Left lung (tissue), 10 donors: ENCODE measurements around the gene RASA1. TPM values are rescaled to one million over a fixed set of nuclear protein-coding genes. Genes with fewer than 3 reads are reported as not detected.

Experiments
- ATAC-seq: fragments of 200-7000 bp; cut with Tn5 transposase; one replicate; pipeline ENCODE4 v1.9.1; 2020; ENCODE audit warnings: moderate library complexity
- DNase-seq, 4 donors: peaks; one replicate each; pipeline ENCODE4 v3.0.0-alpha.2; 2013 to 2020
- H3K27ac ChIP-seq, 2 donors: fragments of 200-600 bp; sonication (generic) in 1 of 2; one replicate each; pipeline versions ENCODE4 v1.5.0 to v1.8.0; 2020 to 2021
- H3K27me3 ChIP-seq, 2 donors: fragments of 200-600 bp; sonication (generic) in 1 of 2; one replicate each; pipeline versions ENCODE4 v1.5.0 to v1.8.0; 2020 to 2021
- H3K36me3 ChIP-seq, 2 donors: fragments of 200-600 bp; sonication (generic) in 1 of 2; one replicate each; pipeline versions ENCODE4 v1.5.0 to v1.8.0; 2020 to 2021
- H3K4me1 ChIP-seq, 2 donors: fragments of 200-600 bp; one replicate each; pipeline ENCODE4 v1.8.0; 2021
- H3K4me3 ChIP-seq, 2 donors: fragments of 200-600 bp; sonication (generic) in 1 of 2; one replicate each; pipeline versions ENCODE4 v1.5.0 to v1.8.0; 2020 to 2021; ENCODE audit warnings: mild to moderate bottlenecking in 1 of 2
- H3K9me3 ChIP-seq, 2 donors: fragments of 200-600 bp; sonication (generic) in 1 of 2; one replicate each; pipeline versions ENCODE4 v1.5.0 to v1.8.0; 2020 to 2021
- CTCF ChIP-seq, 2 donors: fragments of 200-600 bp; sonication (generic) in 1 of 2; IDR thresholded peaks; one replicate each; pipeline versions ENCODE4 v1.5.0 to v1.8.0; 2021; ENCODE audit warnings: antibody characterized with exemption in 2 of 2
- intact Hi-C, 2 donors: fragments of 100-400 bp; cut with DNase I; formaldehyde crosslinking; loops; one replicate each; pipeline versions ENCODE4 v1.11.2 to v1.14.2; 2022
- polyA plus RNA-seq, 6 donors: library from polyadenylated mRNA; unstranded; fragments of 120-200 nt; gene quantifications; one replicate each; pipeline ENCODE4 v1.2.1, GENCODE V29; 2013; ENCODE audit not compliant: insufficient read length in 6 of 6
- total RNA-seq, 2 donors: library from RNA; stranded (reverse); fragmentation: NEBNext Ultra II Directional; extraction: Animal tissue kit (Norgen Biotek cat#: 25700); gene quantifications; one replicate each; pipeline ENCODE4 v1.2.1, GENCODE V29; 2021
- donor health status: DM: no; HTN: yes; CAD: no.
- donor health status: DM: no; HTN: no; CAD: no.

The RASA1 gene
- total and polyA plus RNA-seq, 8 donors, result 27.7 to 60.7 (median 54.1) TPM

- peaks cover 0 to under 1% of the 10 kb centered on the region in 2 donors for H3K36me3 ChIP-seq
- no peak for TF ChIP-seq CTCF (IDR thresholded peaks at IDR 0.05)
- no peak overlapping the region for H3K27ac ChIP-seq
- H3K4me3 ChIP-seq, result no peak overlapping the region
- intact Hi-C loops, result no loop called here
- DNase-seq (no peak), ATAC-seq (no peak)
- H3K27me3 ChIP-seq, result no peaks in the 10 kb centered on the region
- peaks cover 0 to 2% of the 10 kb centered on the region in 2 donors for H3K4me1 ChIP-seq
- H3K9me3 ChIP-seq, result no peaks in the 10 kb centered on the region
Observed at GRCh38 chr5:87327998-87328397, 60.3 kb downstream of the RASA1 start.

GRCh38 chr5:87329114-87329513 lies 61.4 kb downstream of the RASA1 start:
- no peak overlapping the region for H3K27ac ChIP-seq
- H3K27me3 ChIP-seq, result no peaks in the 10 kb centered on the region
- ATAC-seq (no peak), DNase-seq (peak in 1 of 4 donors; percentile 28)
- H3K4me3 ChIP-seq, result no peak overlapping the region
- intact Hi-C loops, result no loop called here
- peaks cover 0 to 8% of the 10 kb centered on the region in 2 donors for H3K36me3 ChIP-seq
- peaks cover 0 to 2% of the 10 kb centered on the region in 2 donors for H3K4me1 ChIP-seq
- TF ChIP-seq CTCF (IDR thresholded peaks at IDR 0.05), result no peak
- H3K9me3 ChIP-seq, result no peaks in the 10 kb centered on the region

GRCh38 chr5:87339986-87340385 lies 72.3 kb downstream of the RASA1 start:
- H3K27me3 ChIP-seq, result no peaks in the 10 kb centered on the region
- H3K36me3 ChIP-seq, result peaks cover 0 to 37% of the 10 kb centered on the region in 2 donors
- no peak overlapping the region for H3K4me3 ChIP-seq
- peak overlapping the region in 1 of 2 donors; percentile 72 for H3K27ac ChIP-seq
- DNase-seq (no peak), ATAC-seq (no peak)
- H3K4me1 ChIP-seq, result peaks cover 0 to 22% of the 10 kb centered on the region in 2 donors
- TF ChIP-seq CTCF (IDR thresholded peaks at IDR 0.05), result no peak
- intact Hi-C loops, result no loop called here
- H3K9me3 ChIP-seq, result no peaks in the 10 kb centered on the region

DNA sequence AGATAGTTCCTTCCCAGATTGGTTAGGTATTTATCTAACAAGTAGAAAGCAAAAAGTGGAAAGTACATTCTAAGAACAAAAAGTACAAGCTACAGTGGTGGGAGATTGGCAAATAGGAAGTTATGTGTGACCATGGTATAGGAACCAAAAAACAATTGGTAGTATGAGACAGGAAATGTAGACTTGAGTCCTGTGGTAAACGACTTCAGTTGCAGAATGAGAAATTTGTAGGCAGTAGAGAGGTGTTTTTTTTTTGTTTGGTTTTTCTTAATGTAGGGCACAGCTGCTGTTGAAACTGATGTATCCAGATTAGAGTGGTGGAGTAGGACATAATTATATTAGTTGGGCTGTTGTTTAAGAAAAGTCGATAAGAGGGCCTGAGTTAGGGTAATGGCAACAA lies 73.0 kb downstream of the RASA1 start:
- Histone ChIP-seq H3K4me1 (peaks cover 0 to 21% of the 10 kb centered on the region in 2 donors), H3K36me3 (peaks cover 0 to 42% of the 10 kb centered on the region in 2 donors), H3K27me3 (no peaks in the 10 kb centered on the region), H3K4me3 (no peak overlapping the region), H3K9me3 (no peaks in the 10 kb centered on the region), H3K27ac (peak overlapping the region in 1 of 2 donors; percentile 72)
- ATAC-seq (no peak), DNase-seq (no peak)
- TF ChIP-seq CTCF (IDR thresholded peaks at IDR 0.05), result no peak
- intact Hi-C loops, result no loop called here

DNA sequence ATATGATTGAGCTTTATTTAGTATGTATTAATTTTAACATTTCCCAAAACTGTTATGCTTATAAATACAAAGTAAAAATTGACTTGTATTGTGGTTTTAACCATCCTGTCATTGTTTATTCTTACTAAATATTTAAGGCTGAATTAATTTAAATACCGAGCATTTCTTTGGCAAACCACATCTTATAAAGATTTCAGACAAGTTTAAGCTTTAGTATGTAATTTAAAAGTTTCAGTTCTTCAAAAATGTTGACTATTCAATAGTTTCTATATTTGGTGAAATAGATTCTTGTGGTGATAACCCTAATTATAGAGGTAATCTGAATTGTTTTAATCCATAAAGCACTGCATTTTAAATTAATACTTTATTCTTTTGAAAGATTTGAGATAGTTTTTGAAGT lies 79.6 kb downstream of the RASA1 start:
- ATAC-seq (no peak), DNase-seq (no peak)
- Histone ChIP-seq H3K36me3 (peaks cover 0 to 27% of the 10 kb centered on the region in 2 donors), H3K9me3 (no peaks in the 10 kb centered on the region), H3K4me3 (no peak overlapping the region), H3K27me3 (no peaks in the 10 kb centered on the region), H3K27ac (no peak overlapping the region), H3K4me1 (peaks cover 0 to 5% of the 10 kb centered on the region in 2 donors)
- no peak for TF ChIP-seq CTCF (IDR thresholded peaks at IDR 0.05)
- intact Hi-C loops, result no loop called here
